ENCODE results near the gene ZSCAN4.

GRCh38 chr19:57712222-57712621, 43.5 kb downstream of the ZSCAN4 start:
- TF ChIP-seq CTCF (IDR thresholded peaks at IDR 0.05) (no peak), POLR2A (IDR thresholded peaks at IDR 0.05) (no peak)
